HG02970 (cell line): ENCODE data around the gene ITPRID1.
"Not testable (repeated sequence)": the region's sequence is repeated elsewhere in the genome, so short reads cannot be mapped to it uniquely, and the experiment has no call there.

ENCODE experiments used
- ATAC-seq: cut with Tn5 transposase; IDR thresholded peaks from one replicate; pipeline ENCODE4 v1.9.1; 2021; ENCODE audit warnings: mild to moderate bottlenecking, moderate library complexity, moderate number of reproducible peaks; ENCODE audit not compliant: unreplicated experiment, low FRiP score

ITPRID1 gene

DNA sequence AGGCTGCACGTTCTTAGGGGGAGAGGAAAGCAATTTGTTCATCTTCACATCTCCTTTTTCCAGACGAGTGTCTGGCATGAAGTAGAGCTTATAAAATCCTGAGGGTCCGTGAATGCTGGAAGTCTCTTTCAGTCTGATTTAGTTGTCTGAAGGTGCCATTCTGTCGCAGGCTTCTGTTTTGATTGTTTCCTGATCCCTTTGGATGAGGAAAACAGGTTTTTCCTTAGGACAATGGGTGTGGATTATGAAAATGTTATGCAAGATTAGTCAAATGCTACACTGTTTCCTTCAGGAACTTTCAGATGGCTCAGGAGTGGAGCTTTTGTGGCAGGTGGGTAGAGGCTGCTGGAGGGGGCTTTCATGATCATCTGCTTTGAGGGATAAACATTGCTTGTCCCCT, at the start of gene ITPRID1:
Gene ITPRID1, plus strand, starts transcription at position 301 of the 400 bp plus-strand sequence. CDS start 38,935 bp downstream, outside the sequence.
- ATAC-seq = no peak

GRCh38 chr7:31464601-31465000, 49.3 kb upstream of the ITPRID1 start:
- no peak for ATAC-seq

GRCh38 chr7:31465285-31465684, 48.6 kb upstream of the ITPRID1 start:
- no peak for ATAC-seq

DNA sequence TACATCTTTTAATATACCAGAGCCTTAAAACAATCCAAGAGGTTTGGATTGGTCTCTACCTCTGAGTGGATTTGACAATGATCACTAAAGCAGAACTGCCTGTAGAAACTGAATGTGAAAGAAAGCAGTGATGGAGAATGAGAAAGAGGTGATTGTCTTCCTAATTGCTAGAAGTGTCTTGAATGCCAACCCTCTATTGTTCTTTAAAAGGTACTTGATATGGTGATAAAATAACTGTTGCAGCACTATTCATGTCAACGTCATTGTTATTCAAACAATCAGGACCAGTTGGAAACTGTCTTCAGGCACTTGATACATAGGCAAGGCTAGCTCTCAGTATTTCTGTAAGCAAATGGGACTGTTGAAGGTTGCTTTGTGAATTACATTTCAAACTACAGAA, 47.9 kb upstream of the ITPRID1 start:
- no peak for ATAC-seq

DNA sequence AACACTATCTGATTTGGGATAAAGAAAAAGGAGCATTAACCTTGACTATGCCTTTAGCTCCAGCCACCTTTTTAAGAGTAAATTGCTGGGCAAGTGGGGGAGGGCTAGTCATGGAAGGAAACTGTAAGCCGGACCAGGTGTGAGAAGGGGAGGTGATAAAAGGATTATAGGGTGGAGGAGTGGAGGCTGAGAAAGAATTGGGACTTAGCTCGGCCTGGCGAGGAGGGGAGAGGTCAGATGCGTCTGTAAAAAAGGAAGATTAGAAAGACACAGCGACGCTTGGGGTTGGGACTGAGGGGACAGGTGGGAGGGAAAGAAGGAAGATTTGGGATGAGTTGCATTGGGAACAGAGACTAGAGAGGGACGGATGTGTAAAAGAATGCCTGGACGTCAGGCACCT, 43.0 kb upstream of the ITPRID1 start:
- ATAC-seq = not testable (repeated sequence)

GRCh38 chr7:31475368-31475767, 38.5 kb upstream of the ITPRID1 start:
- ATAC-seq = no peak

DNA sequence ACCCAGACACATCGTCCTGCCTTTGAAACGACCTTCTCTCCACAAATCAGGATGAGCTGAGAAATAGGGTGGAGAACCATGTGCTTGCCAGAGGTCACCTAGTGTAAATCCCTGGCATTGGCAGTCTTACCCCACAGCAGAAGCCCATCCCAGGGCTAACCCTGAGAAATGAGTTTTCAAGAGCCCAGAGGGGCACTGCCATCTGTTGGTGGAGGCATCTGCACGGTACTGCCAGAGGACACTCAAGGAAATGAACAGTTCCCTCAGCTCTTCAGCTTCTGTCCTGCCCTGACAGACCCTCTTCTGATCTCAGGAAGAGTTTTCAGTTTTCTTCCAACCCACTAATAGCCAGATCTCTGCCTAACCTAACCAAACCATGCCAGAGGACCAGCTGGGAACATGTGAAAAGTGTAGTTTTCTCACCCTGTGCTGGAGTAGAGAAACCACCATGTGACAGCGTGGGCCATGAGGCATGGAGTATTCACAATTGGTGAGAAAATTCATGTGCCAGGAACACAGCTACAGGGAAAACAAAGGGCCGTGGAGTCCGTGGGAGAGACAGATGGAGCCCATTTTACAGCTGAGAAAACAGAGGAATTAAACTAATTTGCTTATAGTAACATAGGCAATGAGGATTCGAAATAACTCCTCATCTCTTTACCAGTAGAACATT, 37.7 kb upstream of the ITPRID1 start:
- ATAC-seq = no peak

GRCh38 chr7:31476941-31477677, 36.8 kb upstream of the ITPRID1 start:
- ATAC-seq = no peak

GRCh38 chr7:31478018-31478417, 35.9 kb upstream of the ITPRID1 start:
- ATAC-seq = no peak

- ATAC-seq = no peak
Observed at GRCh38 chr7:31478721-31479120, 35.2 kb upstream of the ITPRID1 start.

DNA sequence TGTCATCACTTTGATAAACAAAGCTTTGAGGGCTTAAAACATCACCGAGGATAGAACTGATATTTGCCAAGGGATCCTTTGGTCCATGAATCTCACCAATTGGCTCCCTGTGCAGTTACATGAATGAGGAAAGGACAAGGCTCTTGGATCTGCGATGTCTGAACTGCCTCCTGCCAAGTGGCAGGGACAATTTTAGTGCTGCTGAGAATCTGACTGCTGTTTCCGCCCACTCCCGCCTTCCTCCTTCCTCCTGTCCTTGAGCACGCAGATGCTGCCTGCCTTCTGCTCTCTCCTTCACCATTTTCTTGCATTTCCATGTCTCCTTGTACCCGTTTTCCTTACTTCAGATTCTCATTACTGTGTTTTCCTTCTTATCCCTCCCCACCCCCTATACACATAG, 26.8 kb upstream of the ITPRID1 start:
- no peak for ATAC-seq

DNA sequence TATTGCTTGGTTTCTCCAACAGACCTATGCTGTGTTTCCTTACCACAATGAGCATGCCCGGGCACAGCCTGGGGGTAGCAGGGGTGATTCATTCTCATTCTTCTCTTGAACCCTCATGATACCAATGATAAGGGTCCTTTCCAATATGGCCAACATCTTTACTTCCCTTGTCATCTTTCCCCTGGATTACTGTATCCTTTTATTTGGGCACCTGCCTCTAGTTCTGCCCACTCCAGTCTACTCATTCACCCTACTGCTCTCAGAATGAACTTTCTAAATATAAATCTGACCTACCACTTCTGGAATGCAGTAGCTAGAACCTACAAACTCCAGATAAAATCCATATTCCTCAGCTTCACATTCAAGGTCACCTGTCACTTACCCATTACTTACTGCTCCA, 26.4 kb upstream of the ITPRID1 start:
- ATAC-seq = no peak

DNA sequence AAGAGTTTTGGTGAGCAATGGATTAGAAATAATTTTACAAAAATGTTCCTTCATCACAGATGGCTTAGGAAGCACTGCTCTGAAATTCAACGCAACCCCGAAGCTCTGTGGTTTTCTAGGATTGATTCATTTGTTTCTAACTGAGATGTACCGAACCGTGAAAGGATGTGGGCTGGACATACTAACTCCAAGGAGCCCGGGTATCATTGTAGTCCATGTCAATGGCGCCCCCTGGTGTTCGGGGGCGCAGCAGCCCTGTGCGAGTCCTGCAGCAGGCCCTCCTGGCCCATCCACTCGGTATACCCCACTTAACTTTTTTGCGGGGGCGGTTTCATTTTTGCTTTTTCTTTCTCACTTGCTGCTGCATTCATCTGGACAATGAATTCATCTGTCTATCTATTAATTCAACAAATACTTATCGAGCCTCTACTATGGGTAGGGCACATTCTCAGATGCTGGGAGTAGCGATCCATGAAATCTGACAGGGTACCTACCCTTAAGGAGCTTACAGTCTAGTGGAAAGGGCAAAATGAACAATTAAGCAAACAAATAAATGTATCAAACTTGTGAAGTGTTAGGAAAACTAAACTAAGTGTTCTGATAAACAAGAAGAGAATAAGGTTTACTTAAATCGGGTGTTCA, 25.2 kb upstream of the ITPRID1 start:
- ATAC-seq = peak; percentile 87

GRCh38 chr7:31490796-31491314, 23.0 kb upstream of the ITPRID1 start:
- ATAC-seq = no peak

GRCh38 chr7:31492086-31492485, 21.8 kb upstream of the ITPRID1 start:
- no peak for ATAC-seq

DNA sequence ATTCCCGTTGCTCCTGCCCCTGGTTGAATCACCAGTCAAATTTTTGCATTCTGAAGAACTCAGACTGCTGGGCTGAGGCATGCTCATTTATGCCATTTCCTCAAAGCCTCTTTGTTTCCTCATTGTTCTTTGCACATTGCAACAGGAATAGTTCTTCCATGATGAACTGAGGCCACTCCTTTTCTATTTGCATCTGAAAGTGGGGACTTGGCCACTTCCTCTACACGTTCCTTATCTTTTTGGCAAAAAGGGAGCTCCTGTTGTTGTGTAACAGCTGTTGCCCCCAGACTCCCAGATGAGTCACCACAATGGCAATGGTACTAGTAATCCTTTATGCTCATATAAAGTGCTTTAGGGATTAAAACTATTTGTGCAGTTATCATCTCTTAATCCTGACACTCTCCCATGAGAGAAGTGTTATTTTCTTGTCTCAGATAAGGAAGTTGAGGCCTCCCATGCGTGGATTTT, 20.1 kb upstream of the ITPRID1 start:
- ATAC-seq = no peak

GRCh38 chr7:31494421-31494820, 19.5 kb upstream of the ITPRID1 start:
- ATAC-seq = no peak

DNA sequence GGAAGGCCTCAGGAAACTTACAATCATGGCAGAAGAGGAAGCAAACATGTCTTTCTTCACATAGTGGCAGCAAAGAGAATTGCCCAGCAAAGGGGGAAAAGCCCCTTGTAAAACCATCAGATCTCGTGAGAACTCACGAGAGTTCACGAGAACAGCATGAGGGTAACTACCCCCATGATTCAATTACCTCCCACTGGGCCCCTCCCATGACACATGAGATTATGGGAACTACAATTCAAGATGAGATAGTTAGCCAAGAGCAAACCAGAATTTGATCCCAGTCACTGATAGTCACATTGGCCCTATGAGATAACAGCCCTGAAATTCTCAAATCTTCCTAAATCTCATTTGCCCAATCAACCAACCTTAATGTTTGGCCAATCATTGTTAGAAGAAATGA, 18.2 kb upstream of the ITPRID1 start:
- no peak for ATAC-seq

- no peak for ATAC-seq
Observed at GRCh38 chr7:31497516-31497915, 16.4 kb upstream of the ITPRID1 start.

- ATAC-seq = no peak
Observed at GRCh38 chr7:31500656-31501055, 13.2 kb upstream of the ITPRID1 start.

DNA sequence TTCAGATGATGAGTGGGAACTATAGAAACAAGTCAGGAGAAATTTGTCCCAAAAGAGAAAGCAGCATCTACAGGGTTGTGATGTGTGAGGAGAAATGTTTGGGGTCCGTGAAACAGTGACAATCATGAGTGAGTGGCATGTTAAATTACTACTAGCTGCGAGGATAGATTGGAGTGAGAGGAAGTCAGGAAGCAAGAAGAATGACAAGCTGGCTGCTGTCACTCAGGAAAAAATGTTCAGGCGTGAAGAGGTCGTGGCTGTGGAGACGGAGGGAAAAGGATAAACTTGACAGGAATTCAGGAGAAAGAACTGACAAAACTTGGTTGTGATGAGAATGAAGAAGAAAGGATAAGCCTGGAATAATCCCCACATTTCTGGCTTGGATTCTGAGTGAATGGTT, 5.1 kb upstream of the ITPRID1 start:
- ATAC-seq = no peak
